Liver (tissue), 9 donors: ENCODE data around the gene TMEM87B. TPM values are rescaled to one million over a fixed set of nuclear protein-coding genes. Genes with fewer than 3 reads are reported as not detected.

Experiments
- DNase-seq: peaks from one replicate; pipeline ENCODE4 v3.0.0-alpha.2; 2017; ENCODE audit warnings: low spot score
- H3K27ac ChIP-seq, 2 donors: one replicate each; pipeline ENCODE4 v1.7.0; 2013; ENCODE audit warnings: inconsistent platforms in 2 of 2, low read length in 2 of 2, control low read depth in 1 of 2, low read depth in 1 of 2, mild to moderate bottlenecking in 1 of 2
- H3K27me3 ChIP-seq, 4 donors: one replicate each; pipeline versions ENCODE4 v1.6.1 to v1.7.0; 2013; ENCODE audit warnings: low read length in 3 of 4, inconsistent platforms in 1 of 4, mild to moderate bottlenecking in 1 of 4, moderate library complexity in 1 of 4; ENCODE audit not compliant: control insufficient read depth in 4 of 4, insufficient read depth in 4 of 4
- H3K36me3 ChIP-seq, 4 donors: one replicate each; pipeline versions ENCODE4 v1.6.1 to v1.7.0; 2013; ENCODE audit warnings: low read length in 3 of 4, mild to moderate bottlenecking in 3 of 4, low read depth in 1 of 4, moderate library complexity in 1 of 4; ENCODE audit not compliant: control insufficient read depth in 4 of 4, insufficient read depth in 3 of 4
- H3K4me1 ChIP-seq, 4 donors: one replicate each; pipeline versions ENCODE4 v1.6.1 to v1.7.0; 2013; ENCODE audit warnings: low read length in 3 of 4, mild to moderate bottlenecking in 3 of 4, moderate library complexity in 1 of 4; ENCODE audit not compliant: control insufficient read depth in 4 of 4, insufficient read depth in 4 of 4
- H3K4me3 ChIP-seq, 3 donors: one replicate each; pipeline versions ENCODE4 v1.6.1 to v1.7.0; 2013; ENCODE audit warnings: low read length in 3 of 3, control low read depth in 1 of 3, low read depth in 1 of 3, mild to moderate bottlenecking in 1 of 3
- H3K9ac ChIP-seq, 2 donors: one replicate each; pipeline ENCODE4 v1.7.0; 2013; ENCODE audit warnings: low read length in 2 of 2, mild to moderate bottlenecking in 2 of 2, moderate library complexity in 2 of 2, control low read depth in 1 of 2, low read depth in 1 of 2
- H3K9me3 ChIP-seq, 4 donors: one replicate each; pipeline versions ENCODE4 v1.6.1 to v1.7.0; 2013; ENCODE audit warnings: low read length in 3 of 4; ENCODE audit not compliant: control insufficient read depth in 4 of 4
- EGR1 ChIP-seq, 2 donors: IDR thresholded peaks; 2 replicates each; pipeline ENCODE4 v1.6.1; 2016 to 2018; ENCODE audit warnings: antibody characterized with exemption in 2 of 2, low read depth in 2 of 2
- FOXA1 ChIP-seq: IDR thresholded peaks from 2 replicates; pipeline ENCODE4 v1.6.1; 2016; ENCODE audit warnings: antibody characterized with exemption
- FOXA2 ChIP-seq: IDR thresholded peaks from 2 replicates; pipeline ENCODE4 v1.6.1; 2016; ENCODE audit warnings: antibody characterized with exemption
- HNF4A ChIP-seq, 2 donors: conservative IDR thresholded peaks; 2 replicates each; pipeline ENCODE4 v1.6.1; 2016; ENCODE audit warnings: antibody characterized with exemption in 2 of 2, mild to moderate bottlenecking in 2 of 2
- JUND ChIP-seq, 2 donors: IDR thresholded peaks; 2 replicates each; pipeline ENCODE4 v1.6.1; 2016; ENCODE audit warnings: antibody characterized with exemption in 2 of 2
- RAD21 ChIP-seq, 2 donors: IDR thresholded peaks; 2 replicates each; pipeline ENCODE4 v1.6.1; 2016; ENCODE audit warnings: antibody characterized with exemption in 2 of 2, mild to moderate bottlenecking in 2 of 2
- SP1 ChIP-seq: IDR thresholded peaks from 2 replicates; pipeline ENCODE4 v1.6.1; 2018; ENCODE audit warnings: antibody characterized with exemption, mild to moderate bottlenecking
- YY1 ChIP-seq: IDR thresholded peaks from 2 replicates; pipeline ENCODE4 v1.6.1; 2016; ENCODE audit warnings: antibody characterized with exemption, mild to moderate bottlenecking
- WGBS: extraction: QIAGEN DNeasy Blood & Tissue Kit; methylation state at CpG from one replicate; pipeline ENCODE4 v1.1.7; 2013; 5-methylcytosine and 5-hydroxymethylcytosine counted together
- polyA plus RNA-seq, 2 donors: library from polyadenylated mRNA; stranded (reverse) in 1 of 2; unstranded in 1 of 2; fragments of 200-250 nt in 1 of 2; fragments of >200 nt in 1 of 2; fragmentation: Nextera tagmentation in 1 of 2; extraction: Ambion mirVana in 1 of 2; gene quantifications; one replicate each; pipeline versions ENCODE4 v1.2.1 to v1.2.3, GENCODE V29; 2013 to 2015
- total RNA-seq, 2 donors: library from RNA; depleted of rRNA; stranded (reverse); fragments of >200 nt; gene quantifications; one replicate each; pipeline ENCODE4 v1.2.3, GENCODE V29; 2014
- TF ChIP-seq, protein P1 (sequence below): fragments of 150-350 bp; IDR thresholded peaks from 2 replicates; pipeline ENCODE4 v1.5.1; 2017; ENCODE audit warnings: improper control_type of control experiment, low read depth, low read length; ENCODE audit not compliant: missing input control
- TF ChIP-seq, protein P2 (sequence below): IDR thresholded peaks from 2 replicates; pipeline ENCODE4 v1.6.1; 2016; ENCODE audit warnings: antibody characterized with exemption
- TF ChIP-seq, protein P3 (sequence below): IDR thresholded peaks from 2 replicates; pipeline ENCODE4 v1.6.1; 2016; ENCODE audit warnings: antibody characterized with exemption
- TF ChIP-seq, protein P4 (sequence below): IDR thresholded peaks from 2 replicates; pipeline ENCODE4 v1.6.1; 2016; ENCODE audit warnings: antibody characterized with exemption, mild to moderate bottlenecking
- TF ChIP-seq, protein P5 (sequence below): IDR thresholded peaks from 2 replicates; pipeline ENCODE4 v1.6.1; 2016; ENCODE audit warnings: antibody characterized with exemption
- donor health status: healthy.
- donor health status: healthy.
- donor health status: healthy.
- donor health status: healthy.
- donor health status: healthy.

The TMEM87B gene
- total and polyA plus RNA-seq, 4 donors: 3.6 to 10.1 (median 6.0) TPM

DNA sequence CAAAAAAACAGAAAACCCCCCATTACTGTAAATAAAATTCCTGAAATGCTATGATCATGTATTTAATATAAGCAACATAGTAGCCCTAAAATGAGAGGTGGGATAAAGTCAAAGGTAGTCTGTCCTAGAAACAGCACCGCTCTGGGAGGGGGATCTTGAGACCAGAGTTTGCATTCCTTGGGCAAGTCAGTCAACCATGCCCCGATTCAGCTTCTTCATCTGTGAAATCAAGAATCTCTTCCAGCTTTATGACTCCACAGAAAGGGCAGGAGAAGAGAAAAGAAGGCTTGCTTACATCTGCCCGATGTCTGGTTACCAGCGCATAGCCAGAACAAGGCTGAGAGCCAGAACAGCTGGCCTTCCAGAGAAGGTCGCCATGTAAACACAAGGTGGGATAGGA, 81.0 kb downstream of the TMEM87B start:
- no peak overlapping the region for H3K4me3 ChIP-seq
- no peaks in the 10 kb centered on the region for H3K27me3 ChIP-seq
- H3K36me3 ChIP-seq: no peaks in the 10 kb centered on the region
- TF ChIP-seq JUND (IDR thresholded peaks at IDR 0.05): no peak
- no peak for TF ChIP-seq HNF4A (conservative IDR thresholded peaks at IDR 0.05)
- no peak for TF ChIP-seq SP1
- H3K9me3 ChIP-seq: no peaks in the 10 kb centered on the region
- H3K4me1 ChIP-seq: peaks cover 0 to 8% (median 3%) of the 10 kb centered on the region in 4 donors
- no peak for DNase-seq
- no peak overlapping the region for H3K9ac ChIP-seq
- H3K27ac ChIP-seq: no peak overlapping the region
- WGBS: 93% methylated on average over 5 of the region's 5 CpGs

DNA sequence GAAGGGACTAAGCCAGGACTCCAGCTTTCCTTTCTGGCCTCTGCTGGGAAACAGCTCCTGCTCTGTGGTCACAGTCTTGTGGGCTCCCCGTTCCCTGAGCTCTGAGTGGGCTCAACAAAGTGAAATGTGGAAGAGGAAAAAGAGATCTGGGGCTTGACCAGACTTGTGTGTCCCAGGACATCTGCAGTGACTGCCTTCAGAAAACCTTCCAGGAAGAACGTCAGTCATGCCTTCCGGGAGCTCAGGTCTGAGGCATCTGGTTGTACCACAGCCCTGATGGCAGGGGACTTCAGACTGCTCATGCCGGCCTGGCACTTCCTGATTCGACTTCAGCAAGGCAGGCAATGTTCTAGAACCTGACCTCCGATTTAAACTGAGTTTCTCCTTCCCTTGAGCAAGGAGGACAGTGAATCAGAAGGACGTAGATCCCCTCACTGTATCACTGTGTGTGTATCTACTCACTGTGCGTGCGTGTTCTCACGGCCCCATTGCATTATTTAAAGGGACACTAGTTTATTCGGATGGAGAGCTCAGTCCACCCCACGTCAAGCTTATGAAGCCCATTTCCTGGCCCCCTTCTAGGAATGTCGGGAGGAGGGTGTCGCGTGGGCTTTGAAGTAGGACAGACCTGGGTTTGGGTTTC, 82.6 kb downstream of the TMEM87B start:
- peaks cover 0 to 8% (median 3%) of the 10 kb centered on the region in 4 donors for H3K4me1 ChIP-seq
- H3K9me3 ChIP-seq: no peaks in the 10 kb centered on the region
- WGBS: 25% methylated on average over 15 of the region's 15 CpGs
- no peak for DNase-seq
- H3K27ac ChIP-seq: no peak overlapping the region
- H3K4me3 ChIP-seq: peak overlapping the region; percentile 61 to 77 (median 62)
- peak overlapping the region in 1 of 2 donors; percentile 28 for H3K9ac ChIP-seq
- TF ChIP-seq HNF4A (conservative IDR thresholded peaks at IDR 0.05): no peak
- TF ChIP-seq, protein P1, sequence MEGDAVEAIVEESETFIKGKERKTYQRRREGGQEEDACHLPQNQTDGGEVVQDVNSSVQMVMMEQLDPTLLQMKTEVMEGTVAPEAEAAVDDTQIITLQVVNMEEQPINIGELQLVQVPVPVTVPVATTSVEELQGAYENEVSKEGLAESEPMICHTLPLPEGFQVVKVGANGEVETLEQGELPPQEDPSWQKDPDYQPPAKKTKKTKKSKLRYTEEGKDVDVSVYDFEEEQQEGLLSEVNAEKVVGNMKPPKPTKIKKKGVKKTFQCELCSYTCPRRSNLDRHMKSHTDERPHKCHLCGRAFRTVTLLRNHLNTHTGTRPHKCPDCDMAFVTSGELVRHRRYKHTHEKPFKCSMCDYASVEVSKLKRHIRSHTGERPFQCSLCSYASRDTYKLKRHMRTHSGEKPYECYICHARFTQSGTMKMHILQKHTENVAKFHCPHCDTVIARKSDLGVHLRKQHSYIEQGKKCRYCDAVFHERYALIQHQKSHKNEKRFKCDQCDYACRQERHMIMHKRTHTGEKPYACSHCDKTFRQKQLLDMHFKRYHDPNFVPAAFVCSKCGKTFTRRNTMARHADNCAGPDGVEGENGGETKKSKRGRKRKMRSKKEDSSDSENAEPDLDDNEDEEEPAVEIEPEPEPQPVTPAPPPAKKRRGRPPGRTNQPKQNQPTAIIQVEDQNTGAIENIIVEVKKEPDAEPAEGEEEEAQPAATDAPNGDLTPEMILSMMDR: no peak
- TF ChIP-seq, protein P2, sequence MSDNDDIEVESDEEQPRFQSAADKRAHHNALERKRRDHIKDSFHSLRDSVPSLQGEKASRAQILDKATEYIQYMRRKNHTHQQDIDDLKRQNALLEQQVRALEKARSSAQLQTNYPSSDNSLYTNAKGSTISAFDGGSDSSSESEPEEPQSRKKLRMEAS: no peak
- no peak for TF ChIP-seq FOXA2
- TF ChIP-seq EGR1 (IDR thresholded peaks at IDR 0.05; ENCODE audit: low read depth in 2 of 2): no peak
- TF ChIP-seq JUND (IDR thresholded peaks at IDR 0.05): no peak
- peak; percentile 21 for TF ChIP-seq YY1
- TF ChIP-seq, protein P3, sequence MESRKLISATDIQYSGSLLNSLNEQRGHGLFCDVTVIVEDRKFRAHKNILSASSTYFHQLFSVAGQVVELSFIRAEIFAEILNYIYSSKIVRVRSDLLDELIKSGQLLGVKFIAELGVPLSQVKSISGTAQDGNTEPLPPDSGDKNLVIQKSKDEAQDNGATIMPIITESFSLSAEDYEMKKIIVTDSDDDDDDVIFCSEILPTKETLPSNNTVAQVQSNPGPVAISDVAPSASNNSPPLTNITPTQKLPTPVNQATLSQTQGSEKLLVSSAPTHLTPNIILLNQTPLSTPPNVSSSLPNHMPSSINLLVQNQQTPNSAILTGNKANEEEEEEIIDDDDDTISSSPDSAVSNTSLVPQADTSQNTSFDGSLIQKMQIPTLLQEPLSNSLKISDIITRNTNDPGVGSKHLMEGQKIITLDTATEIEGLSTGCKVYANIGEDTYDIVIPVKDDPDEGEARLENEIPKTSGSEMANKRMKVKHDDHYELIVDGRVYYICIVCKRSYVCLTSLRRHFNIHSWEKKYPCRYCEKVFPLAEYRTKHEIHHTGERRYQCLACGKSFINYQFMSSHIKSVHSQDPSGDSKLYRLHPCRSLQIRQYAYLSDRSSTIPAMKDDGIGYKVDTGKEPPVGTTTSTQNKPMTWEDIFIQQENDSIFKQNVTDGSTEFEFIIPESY: no peak
- no peak for TF ChIP-seq FOXA1
- H3K36me3 ChIP-seq: no peaks in the 10 kb centered on the region
- no peaks in the 10 kb centered on the region for H3K27me3 ChIP-seq

DNA sequence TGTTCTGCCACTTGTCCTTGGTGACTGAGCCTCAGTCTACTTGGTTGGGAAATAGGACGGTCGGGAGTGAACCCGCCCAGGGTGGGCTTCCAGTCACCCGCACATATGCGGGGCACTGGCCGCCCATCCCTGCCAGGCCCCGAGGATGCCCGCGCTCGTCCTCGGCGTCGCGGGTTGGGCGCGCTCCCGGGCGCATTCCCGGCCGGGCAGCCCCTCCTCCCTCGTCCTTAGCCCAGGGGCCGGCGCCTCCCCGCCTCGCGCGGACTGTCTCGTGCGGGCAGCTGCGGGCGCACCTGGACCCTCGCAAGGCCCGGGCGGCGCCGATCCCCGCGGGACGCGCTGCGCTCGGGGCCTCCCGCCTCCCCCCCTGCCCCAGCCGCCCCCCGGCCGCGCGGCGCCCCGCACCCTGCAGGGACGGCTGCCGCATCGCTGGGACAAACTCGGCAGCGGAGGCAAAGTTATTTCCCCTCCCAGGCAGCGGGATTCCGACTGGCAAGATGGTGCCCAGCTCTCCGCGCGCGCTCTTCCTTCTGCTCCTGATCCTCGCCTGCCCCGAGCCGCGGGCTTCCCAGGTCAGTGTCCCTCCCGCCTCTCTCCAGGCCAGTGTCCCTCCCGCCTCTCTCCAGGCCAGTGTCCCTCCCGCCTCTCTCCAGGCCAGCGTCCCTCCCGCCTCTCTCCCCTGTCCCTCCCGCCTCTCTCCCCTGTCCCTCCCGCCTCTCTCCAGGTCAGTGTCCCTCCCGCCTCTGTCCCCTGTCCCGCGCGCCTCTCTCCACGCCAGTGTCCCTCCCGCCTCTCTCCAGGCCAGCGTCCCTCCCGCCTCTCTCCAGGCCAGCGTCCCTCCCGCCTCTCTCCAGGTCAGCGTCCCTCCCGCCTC, 83.3 kb downstream of the TMEM87B start, which contains the start of gene FBLN7:
Gene FBLN7 (plus strand): TSS at position 227 of the 874 bp plus-strand sequence. CDS start 271 bp downstream, at position 498.
- H3K36me3 ChIP-seq: no peaks in the 10 kb centered on the region
- H3K4me3 ChIP-seq: peak within 1 kb of the TSS; percentile 61 to 77 (median 62)
- TF ChIP-seq, protein P4, sequence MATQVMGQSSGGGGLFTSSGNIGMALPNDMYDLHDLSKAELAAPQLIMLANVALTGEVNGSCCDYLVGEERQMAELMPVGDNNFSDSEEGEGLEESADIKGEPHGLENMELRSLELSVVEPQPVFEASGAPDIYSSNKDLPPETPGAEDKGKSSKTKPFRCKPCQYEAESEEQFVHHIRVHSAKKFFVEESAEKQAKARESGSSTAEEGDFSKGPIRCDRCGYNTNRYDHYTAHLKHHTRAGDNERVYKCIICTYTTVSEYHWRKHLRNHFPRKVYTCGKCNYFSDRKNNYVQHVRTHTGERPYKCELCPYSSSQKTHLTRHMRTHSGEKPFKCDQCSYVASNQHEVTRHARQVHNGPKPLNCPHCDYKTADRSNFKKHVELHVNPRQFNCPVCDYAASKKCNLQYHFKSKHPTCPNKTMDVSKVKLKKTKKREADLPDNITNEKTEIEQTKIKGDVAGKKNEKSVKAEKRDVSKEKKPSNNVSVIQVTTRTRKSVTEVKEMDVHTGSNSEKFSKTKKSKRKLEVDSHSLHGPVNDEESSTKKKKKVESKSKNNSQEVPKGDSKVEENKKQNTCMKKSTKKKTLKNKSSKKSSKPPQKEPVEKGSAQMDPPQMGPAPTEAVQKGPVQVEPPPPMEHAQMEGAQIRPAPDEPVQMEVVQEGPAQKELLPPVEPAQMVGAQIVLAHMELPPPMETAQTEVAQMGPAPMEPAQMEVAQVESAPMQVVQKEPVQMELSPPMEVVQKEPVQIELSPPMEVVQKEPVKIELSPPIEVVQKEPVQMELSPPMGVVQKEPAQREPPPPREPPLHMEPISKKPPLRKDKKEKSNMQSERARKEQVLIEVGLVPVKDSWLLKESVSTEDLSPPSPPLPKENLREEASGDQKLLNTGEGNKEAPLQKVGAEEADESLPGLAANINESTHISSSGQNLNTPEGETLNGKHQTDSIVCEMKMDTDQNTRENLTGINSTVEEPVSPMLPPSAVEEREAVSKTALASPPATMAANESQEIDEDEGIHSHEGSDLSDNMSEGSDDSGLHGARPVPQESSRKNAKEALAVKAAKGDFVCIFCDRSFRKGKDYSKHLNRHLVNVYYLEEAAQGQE: peak; percentile 27
- TF ChIP-seq SP1: no peak
- TF ChIP-seq JUND (IDR thresholded peaks at IDR 0.05): no peak
- TF ChIP-seq, protein P2: no peak
- no peak for TF ChIP-seq YY1
- peak in 1 of 2 donors; percentile 15 for TF ChIP-seq RAD21 (IDR thresholded peaks at IDR 0.05)
- TF ChIP-seq, protein P1: no peak
- TF ChIP-seq, protein P5, sequence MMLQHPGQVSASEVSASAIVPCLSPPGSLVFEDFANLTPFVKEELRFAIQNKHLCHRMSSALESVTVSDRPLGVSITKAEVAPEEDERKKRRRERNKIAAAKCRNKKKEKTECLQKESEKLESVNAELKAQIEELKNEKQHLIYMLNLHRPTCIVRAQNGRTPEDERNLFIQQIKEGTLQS: no peak
- peaks cover 0 to 8% (median 3%) of the 10 kb centered on the region in 4 donors for H3K4me1 ChIP-seq
- no peaks in the 10 kb centered on the region for H3K9me3 ChIP-seq
- peak within 1 kb of the TSS; percentile 21 to 38 for H3K27ac ChIP-seq
- peak within 1 kb of the TSS in 1 of 2 donors; percentile 28 for H3K9ac ChIP-seq
- WGBS: 1% methylated on average over 84 of the region's 84 CpGs
- no peak for DNase-seq
- H3K27me3 ChIP-seq: no peaks in the 10 kb centered on the region
